PFSK-1 (cell line): ENCODE results near the gene IGSF9B.

Experiments
- FOXP2 ChIP-seq: optimal IDR thresholded peaks from 2 replicates; pipeline ENCODE3; 2011; ENCODE audit warnings: borderline replicate concordance, control low read depth, inconsistent platforms; ENCODE audit not compliant: insufficient read depth; ENCODE audit errors: extremely low read length, extremely low read depth
- POLR2AphosphoS5 ChIP-seq: IDR thresholded peaks from 2 replicates; pipeline ENCODE4 v1.6.1; 2012; ENCODE audit warnings: low read depth, mild to moderate bottlenecking, control low read depth, low read length, moderate library complexity
- SIN3A ChIP-seq: IDR thresholded peaks from 2 replicates; pipeline ENCODE4 v1.6.1; 2012; ENCODE audit warnings: mild to moderate bottlenecking, low read length, moderate library complexity, borderline replicate concordance; ENCODE audit not compliant: insufficient read depth
- TAF1 ChIP-seq: IDR thresholded peaks from 2 replicates; pipeline ENCODE4 v1.6.1; 2012; ENCODE audit warnings: low read length, control low read depth, borderline replicate concordance; ENCODE audit not compliant: insufficient read depth
- TF ChIP-seq, protein P1 (sequence below), 2 experiments: IDR thresholded peaks; 2 replicates each; pipeline versions ENCODE4 v1.6.1 to v1.8.0; 2011 to 2012; ENCODE audit warnings: low read depth in 2 of 2, low read length in 2 of 2, control low read depth in 1 of 2, inconsistent platforms in 1 of 2, mild to moderate bottlenecking in 1 of 2, moderate library complexity in 1 of 2; ENCODE audit not compliant: insufficient read depth in 1 of 2

The IGSF9B gene

GRCh38 chr11:133934096-133934495, 22.7 kb downstream of the IGSF9B start:
- TF ChIP-seq TAF1 (no peak), POLR2AphosphoS5 (no peak), FOXP2 (no peak), SIN3A (no peak)
- TF ChIP-seq, protein P1, sequence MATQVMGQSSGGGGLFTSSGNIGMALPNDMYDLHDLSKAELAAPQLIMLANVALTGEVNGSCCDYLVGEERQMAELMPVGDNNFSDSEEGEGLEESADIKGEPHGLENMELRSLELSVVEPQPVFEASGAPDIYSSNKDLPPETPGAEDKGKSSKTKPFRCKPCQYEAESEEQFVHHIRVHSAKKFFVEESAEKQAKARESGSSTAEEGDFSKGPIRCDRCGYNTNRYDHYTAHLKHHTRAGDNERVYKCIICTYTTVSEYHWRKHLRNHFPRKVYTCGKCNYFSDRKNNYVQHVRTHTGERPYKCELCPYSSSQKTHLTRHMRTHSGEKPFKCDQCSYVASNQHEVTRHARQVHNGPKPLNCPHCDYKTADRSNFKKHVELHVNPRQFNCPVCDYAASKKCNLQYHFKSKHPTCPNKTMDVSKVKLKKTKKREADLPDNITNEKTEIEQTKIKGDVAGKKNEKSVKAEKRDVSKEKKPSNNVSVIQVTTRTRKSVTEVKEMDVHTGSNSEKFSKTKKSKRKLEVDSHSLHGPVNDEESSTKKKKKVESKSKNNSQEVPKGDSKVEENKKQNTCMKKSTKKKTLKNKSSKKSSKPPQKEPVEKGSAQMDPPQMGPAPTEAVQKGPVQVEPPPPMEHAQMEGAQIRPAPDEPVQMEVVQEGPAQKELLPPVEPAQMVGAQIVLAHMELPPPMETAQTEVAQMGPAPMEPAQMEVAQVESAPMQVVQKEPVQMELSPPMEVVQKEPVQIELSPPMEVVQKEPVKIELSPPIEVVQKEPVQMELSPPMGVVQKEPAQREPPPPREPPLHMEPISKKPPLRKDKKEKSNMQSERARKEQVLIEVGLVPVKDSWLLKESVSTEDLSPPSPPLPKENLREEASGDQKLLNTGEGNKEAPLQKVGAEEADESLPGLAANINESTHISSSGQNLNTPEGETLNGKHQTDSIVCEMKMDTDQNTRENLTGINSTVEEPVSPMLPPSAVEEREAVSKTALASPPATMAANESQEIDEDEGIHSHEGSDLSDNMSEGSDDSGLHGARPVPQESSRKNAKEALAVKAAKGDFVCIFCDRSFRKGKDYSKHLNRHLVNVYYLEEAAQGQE (IDR thresholded peaks at IDR 0.05; ENCODE audit: insufficient read depth in 1 of 2, low read depth in 2 of 2, low read length in 2 of 2), result no peak

GRCh38 chr11:133931449-133932060, 25.2 kb downstream of the IGSF9B start:
- TF ChIP-seq TAF1, result no peak
- TF ChIP-seq, protein P1 (IDR thresholded peaks at IDR 0.05; ENCODE audit: insufficient read depth in 1 of 2, low read depth in 2 of 2, low read length in 2 of 2), result no peak
- no peak for TF ChIP-seq SIN3A
- TF ChIP-seq FOXP2, result no peak
- TF ChIP-seq POLR2AphosphoS5, result no peak

DNA sequence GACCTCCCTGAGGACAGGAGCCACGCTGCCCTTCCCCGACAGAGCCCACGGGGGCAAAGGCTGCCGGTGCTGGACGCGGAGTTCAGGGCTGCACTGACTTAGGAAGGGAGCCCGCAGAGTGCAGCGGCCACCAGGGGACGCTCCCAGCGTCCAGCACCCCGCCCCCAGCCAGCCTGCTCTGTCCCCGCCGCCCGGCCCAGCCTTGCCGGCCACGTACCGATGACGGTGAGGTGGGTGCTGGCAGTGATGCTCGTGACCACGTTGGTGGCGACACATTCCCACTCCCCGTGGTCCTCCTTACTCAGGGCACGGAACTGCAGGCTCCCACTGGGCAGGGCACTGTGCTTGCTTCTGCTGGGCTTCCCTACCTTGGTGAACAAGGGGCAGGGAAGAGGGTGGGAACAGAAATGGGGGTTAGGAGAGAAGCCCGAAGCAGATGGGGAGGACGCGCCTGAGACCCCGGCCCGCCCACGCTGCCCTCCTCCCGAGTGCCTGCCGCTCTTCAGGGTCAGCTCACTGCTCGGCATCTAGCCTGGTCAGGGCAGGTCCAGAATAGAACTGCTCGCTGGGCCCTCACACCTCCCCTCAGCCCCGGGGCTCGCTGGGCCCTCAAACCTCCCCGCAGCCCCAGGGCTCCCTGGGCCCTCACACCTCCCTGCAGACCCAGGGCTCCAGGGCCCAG, 25.9 kb downstream of the IGSF9B start:
- TF ChIP-seq POLR2AphosphoS5 (no peak), TAF1 (no peak), FOXP2 (no peak), SIN3A (no peak)

GRCh38 chr11:133930053-133930766, 26.6 kb downstream of the IGSF9B start:
- TF ChIP-seq SIN3A (no peak), POLR2AphosphoS5 (no peak), FOXP2 (no peak), TAF1 (no peak)
- TF ChIP-seq, protein P1 (IDR thresholded peaks at IDR 0.05; ENCODE audit: insufficient read depth in 1 of 2, low read depth in 2 of 2, low read length in 2 of 2), result no peak

DNA sequence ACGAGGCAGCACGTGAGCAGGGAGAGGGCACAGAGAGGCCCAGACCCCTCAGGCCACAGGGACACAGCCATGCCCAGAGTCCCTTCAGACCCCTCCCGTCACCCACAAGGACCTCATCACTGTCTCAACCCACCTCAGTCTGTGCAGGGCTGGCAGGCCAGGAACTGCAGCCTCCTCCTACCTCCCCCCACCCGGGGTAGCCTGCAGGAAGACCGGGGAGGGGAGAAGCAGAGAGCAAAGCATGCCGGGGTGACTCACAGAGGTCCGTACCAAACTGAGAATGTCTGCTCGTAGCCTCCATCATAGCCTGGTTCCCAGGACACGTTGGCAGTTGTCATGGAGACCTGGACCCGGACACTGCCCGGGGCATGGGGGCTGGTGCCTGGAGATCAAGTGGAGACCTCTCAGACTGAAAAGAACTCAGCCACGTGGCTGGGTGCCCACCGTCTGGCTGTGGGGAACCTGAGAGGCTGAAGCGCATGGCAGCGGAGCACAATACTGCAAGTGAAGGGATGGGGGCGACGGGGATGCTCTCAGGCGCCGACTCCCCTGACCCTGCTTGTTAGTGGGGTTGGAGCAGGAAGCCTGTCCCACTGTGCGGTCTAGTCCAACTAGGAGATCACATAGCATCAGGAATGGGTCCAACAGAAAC, 27.2 kb downstream of the IGSF9B start:
- no peak for TF ChIP-seq FOXP2
- TF ChIP-seq SIN3A, result no peak
- TF ChIP-seq, protein P1 (IDR thresholded peaks at IDR 0.05; ENCODE audit: insufficient read depth in 1 of 2, low read depth in 2 of 2, low read length in 2 of 2), result no peak
- TF ChIP-seq TAF1, result no peak
- no peak for TF ChIP-seq POLR2AphosphoS5
